HG03575 (cell line): ENCODE measurements around the gene NR1H3.
"Not testable (repeated sequence)": the region's sequence is repeated elsewhere in the genome, so short reads cannot be mapped to it uniquely, and the experiment has no call there.

ENCODE experiments used
- ATAC-seq: cut with Tn5 transposase; IDR thresholded peaks from one replicate; pipeline ENCODE4 v1.9.1; 2021; ENCODE audit not compliant: unreplicated experiment, insufficient number of reproducible peaks, low FRiP score; ENCODE audit errors: extremely low read depth

Gene NR1H3

DNA sequence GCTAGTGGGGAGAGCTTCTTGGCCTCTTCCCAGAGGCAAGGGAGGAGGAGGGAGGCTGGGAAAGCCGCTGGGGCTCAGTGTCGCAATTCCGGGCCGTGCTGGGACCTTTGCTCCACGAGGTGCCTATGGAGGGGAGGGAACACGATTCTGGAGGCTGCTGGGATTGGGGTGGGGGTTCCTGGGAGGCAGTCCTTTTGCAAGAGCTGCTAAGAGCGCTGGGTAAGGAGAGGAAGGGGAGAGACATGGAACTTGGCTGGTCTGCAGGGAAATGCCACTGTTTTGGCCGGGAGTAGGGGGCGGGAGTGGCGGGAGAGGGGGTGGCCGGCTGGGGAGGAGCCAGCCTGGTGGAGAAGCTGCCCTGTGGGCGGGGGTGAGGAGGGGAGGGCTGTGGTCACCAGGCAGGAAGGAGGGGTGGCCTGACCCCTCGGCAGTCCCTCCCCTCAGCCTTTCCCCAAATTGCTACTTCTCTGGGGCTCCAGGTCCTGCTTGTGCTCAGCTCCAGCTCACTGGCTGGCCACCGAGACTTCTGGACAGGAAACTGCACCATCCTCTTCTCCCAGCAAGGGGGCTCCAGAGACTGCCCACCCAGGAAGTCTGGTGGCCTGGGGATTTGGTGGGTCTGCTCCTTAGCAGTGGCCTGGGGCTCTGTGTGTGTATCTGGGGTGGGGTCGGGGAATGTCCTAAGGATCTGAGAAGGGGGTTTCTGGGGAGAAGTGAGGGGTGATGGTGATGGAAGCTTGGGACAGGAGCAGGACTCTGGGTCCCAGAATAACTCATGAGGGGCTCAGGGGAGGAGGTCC, at the start of gene NR1H3:
NR1H3 (plus strand) TSS at position 480 of the 800 bp plus-strand sequence. CDS start 1,221 bp downstream, outside the sequence.
- ATAC-seq, result no peak

GRCh38 chr11:47208008-47208552, 49.7 kb upstream of the NR1H3 start:
- not testable (repeated sequence) for ATAC-seq

- no peak for ATAC-seq
Measured at GRCh38 chr11:47208628-47209027, 49.2 kb upstream of the NR1H3 start.

GRCh38 chr11:47212938-47213337, 44.9 kb upstream of the NR1H3 start:
- ATAC-seq, result no peak

- peak; percentile 35 for ATAC-seq
Measured at GRCh38 chr11:47213950-47214565, 43.7 kb upstream of the NR1H3 start.

DNA sequence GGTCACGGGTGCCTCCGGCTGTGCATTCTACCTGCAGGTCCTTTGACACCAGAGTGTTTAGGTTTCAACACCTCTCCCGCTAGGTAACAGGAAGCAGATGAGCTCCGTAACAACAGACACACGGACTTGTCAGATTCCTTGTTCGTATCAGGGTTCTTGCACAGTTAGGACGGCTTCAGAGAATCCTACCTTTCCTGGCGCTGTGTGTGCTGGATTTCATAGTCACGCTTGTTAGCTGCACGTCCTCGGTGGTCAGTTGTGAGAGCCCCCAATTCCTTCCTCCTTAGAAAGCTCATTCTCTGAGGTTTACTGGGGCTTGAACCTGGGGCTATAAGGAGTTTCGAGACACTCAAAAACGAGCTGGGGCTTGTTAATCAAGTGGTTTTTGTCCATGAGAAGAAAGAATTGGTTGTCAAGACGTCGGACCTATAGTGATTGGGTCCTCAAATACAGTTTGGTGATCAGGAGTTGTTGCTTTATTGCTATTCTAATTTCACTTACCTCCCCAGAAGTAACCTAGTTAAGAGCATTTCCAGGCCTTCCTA, 42.4 kb upstream of the NR1H3 start:
- no peak for ATAC-seq

DNA sequence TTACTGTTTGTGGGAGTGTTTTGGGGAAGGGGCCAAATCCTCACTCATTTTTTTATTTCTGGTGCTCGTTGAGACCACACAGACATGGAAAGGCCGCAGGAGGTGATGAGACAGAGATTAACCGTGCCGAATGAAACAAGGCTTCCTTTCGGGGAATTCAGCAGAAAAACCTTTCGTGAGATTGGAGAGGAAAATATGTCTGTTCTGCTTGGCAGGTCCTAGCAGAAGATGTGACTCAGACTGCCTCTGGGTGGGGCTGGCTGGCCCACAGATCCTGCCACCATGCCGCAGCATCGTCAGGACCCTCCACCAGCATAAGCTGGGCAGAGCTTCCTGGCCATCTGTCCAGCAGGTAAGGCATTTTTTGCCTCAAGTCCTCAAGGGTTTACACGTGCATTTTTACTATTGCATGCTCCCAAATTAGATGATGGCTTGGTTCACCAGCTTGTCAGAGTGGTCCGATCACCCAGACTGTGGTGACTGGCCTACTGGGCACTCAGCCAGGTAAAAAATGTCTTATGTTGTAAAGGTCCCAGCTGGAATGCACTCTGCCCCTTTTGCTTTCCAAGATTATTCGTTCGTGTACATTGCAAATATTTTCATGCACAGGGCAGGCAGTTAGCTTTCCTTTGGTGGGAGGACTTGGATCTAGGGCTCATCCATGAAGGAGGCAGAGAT, 41.5 kb upstream of the NR1H3 start:
- no peak for ATAC-seq

DNA sequence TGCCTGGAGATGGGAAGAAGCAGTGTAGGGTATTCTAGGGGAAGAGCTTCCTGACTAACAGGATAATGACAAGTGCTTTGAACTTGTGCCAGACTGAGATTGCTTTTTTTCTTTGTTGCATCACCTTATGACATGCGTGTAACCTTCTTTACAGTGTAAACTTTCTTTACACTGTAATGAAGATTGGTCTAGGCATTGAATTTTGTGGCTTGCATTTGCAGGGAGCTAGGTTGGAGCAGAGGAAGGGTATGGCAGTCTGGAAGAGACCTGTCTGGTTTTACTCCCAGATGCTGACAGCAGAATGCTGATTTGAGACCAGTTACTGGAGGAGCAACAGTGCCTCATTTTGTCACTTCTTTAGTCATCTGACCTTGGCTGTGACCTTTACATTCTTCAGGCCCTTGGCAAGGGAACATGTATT, 37.4 kb upstream of the NR1H3 start:
- ATAC-seq, result no peak

GRCh38 chr11:47222696-47223095, 35.1 kb upstream of the NR1H3 start:
- no peak for ATAC-seq

GRCh38 chr11:47225552-47226400, 32.0 kb upstream of the NR1H3 start:
- ATAC-seq, result no peak

DNA sequence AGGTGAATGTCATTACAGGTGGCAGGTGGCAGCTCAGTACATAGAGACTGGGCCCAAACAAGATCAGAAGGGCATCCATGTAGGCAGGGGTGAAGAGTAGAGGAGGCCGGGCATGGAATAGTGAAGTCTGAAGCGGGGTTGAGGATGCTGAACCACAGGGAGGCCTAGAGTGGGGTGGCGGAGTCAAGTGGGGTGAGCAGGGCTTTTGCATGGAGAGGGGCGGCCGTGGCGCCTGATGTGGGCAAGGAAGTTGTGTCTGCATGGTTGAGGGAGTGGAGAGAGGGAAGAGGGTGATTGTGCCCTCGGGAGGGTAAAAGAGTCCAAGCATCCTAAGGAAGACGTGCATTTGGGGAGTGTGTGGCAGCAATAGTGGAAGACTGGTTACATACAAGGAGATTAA, 28.6 kb upstream of the NR1H3 start:
- ATAC-seq, result no peak

GRCh38 chr11:47233051-47233450, 24.7 kb upstream of the NR1H3 start:
- no peak for ATAC-seq

GRCh38 chr11:47233989-47234668, 23.7 kb upstream of the NR1H3 start:
- no peak for ATAC-seq

GRCh38 chr11:47234669-47235100, 23.1 kb upstream of the NR1H3 start:
- ATAC-seq, result no peak

DNA sequence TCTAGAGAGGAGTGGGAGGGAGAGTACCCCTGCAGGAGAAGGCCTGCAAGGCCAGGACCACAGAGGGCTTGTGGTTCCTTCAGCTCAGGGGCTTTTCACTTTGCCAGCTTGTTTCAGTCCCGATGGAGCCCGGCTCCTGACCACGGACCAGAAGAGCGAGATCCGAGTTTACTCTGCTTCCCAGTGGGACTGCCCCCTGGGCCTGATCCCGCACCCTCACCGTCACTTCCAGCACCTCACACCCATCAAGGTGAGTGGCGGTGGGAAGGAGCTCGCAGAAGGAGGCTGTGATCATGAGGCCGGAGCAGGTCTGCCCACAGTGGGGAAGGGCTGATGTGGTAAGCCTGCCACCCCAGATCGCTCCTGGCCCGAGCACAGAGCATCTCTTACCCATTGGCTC, 22.6 kb upstream of the NR1H3 start:
- ATAC-seq, result no peak

DNA sequence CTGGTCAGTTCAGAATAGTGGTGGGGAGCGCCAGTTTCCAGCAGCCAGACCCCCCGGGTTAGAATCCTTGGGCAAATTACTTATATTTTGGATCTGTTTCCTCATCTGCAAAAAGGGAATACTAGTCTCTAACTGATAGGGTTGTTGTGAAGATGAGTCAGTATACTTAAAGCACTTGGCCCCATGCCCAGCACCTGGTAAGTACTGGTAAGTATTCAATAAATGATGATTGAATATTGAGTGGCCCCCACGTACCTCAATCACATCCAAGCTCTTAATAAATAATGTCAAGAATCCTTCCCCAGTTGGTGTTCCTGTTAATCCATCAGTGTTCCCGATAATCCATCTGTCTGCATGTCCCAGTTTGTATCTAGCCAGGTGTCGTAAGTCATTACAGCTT, 21.3 kb upstream of the NR1H3 start:
- ATAC-seq, result no peak

GRCh38 chr11:47239852-47240251, 17.9 kb upstream of the NR1H3 start:
- no peak for ATAC-seq

- no peak for ATAC-seq
Measured at GRCh38 chr11:47241841-47242301, 15.9 kb upstream of the NR1H3 start.
